DMS79 treated with DMSO at 0.1 percent for 48 hours (cell line): Measurements from ENCODE around the gene GAS2L1.

Experiments used
- DNase-seq: peaks from one replicate; lab custom pipeline; 2025; lab: John Stamatoyannopoulos, UW

The GAS2L1 gene

DNA sequence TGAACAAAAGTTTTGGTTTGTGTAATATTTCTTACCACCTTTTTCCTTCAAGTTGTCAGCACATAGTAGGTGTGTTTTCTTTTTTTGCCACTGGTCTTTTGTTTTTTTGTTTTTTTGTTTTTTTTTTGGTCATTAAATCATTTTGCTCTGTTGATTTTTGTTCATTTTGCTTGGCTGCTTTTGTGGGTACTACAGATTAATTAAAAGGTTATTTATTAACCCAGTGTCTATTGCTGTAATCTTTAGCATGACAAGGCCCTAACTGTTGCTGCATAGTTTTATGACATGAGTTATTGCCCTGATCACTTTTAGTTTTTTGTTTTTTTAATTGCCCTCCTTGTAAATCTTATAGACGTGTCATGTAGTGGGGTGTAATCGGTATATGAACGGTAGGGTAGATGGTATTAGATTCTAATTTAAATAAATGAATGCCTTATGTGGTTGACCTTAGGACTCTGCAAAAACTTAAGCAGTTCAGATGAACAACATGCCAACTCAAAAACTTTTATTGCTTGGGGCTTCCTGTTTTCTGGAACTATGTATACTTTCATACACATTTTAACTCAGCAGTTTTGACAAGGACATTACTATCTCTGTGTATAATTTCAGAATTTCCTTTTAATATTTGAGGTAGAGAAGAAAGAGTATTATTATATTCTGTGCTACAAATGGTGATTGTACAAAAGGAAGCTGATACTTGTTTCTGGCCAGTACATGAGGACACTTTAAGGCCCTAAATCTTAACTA is 30.5 kb upstream of the GAS2L1 start:
- no peak for DNase-seq

DNA sequence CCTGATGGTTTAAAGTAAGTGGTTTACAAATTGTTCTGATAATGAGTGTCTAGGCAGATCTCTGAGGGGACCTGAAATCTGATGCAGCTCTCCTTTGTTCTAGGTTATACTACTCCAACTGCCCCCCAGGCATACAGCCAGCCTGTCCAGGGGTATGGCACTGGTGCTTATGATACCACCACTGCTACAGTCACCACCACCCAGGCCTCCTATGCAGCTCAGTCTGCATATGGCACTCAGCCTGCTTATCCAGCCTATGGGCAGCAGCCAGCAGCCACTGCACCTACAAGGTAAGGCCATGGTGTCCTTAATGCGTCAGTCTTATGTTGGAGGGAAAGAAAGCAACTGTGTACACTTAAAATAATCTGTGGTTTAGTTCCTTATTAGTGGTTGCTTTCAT is 28.5 kb upstream of the GAS2L1 start:
- DNase-seq = no peak

DNA sequence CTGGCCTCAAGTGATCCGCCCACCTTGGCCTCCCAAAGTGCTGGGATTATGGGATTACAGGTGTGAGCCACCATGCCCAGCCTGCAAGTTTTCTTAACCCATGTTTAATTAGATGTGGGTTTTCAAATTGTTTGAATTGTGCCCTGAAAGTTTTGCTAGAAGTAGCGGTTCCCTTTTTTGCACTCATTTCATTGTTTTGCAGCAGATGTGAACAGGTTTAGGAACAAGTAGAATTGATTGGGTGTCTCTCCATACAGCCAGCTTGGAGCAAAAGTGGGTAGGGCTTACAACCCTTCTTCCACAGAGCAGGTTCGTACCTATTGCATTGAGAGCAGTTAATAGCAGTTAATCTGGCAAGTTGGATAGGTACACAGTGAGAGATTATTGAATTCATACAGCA is 22.3 kb upstream of the GAS2L1 start:
- no peak for DNase-seq

DNA sequence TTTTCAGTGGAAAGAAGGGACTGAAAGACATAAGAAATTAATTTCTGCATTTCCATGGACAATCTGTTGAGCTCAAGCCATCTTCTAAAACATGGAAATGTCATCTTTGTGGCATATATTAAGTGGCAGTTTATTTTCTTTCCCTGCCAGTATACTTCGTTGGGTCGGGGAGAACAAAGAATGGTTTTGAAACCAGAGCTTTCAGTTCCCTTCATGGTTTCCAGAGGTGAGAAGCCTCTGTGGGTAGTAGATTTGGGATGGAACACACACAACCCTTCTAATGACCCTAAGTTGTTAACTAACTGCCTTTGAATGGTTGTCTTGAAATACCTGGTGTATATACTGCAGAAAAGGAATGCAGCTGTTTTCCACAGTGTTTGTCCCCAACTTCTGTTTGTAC is 17.6 kb upstream of the GAS2L1 start:
- no peak for DNase-seq

DNA sequence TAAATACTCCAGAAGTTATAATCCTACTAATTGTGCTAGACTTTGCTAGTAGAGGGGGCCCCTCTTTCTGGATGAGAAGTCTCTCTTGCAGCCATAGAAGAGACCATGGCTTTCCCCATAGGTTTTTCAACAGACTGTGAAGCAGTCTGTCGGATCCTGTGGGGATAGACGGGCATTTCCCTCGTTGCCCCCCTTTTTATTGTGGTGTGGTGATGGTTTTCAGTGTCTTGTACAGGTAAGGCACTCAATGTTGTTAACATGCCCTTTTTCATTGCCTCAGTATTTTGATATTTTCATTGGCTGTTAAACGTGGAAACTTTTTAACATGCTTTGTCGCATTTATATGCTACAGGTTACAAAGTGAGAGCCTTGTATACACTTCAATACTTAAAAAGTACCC is 16.4 kb upstream of the GAS2L1 start:
- DNase-seq = no peak

DNA sequence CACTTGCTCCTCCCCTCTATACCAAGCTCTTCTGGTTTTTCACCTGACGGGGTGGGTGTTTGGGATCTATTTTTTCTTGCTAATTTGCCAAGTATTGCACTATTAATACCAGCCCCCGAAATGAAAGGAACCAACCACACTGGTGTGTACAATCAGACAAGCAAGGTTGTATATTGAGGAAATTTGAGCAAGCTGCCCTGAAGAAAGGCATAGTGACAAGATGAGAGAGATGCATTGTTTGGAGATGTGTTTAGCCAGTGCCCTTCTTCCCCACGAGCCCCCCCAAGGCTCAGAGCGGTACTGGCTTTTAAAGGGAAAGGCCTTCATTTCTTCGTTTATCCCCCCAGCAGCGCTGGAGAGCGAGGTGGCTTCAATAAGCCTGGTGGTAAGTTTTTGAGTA is 15.2 kb upstream of the GAS2L1 start:
- DNase-seq = no peak

DNA sequence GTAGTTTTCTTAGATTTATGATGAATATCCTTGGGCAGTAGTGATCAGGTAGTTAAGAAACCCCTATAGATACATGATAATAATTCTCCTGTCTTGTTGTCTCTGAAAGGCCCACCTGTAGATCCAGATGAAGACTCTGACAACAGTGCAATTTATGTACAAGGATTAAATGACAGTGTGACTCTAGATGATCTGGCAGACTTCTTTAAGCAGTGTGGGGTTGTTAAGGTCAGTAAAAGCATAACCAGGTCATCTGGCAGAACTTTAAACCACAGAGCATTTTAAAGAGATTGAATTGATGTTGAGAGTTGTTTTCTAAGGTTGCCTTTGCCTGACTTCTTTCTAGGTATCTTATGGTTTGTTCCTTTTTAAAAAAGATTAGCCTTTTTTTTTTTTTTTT is 14.1 kb upstream of the GAS2L1 start:
- DNase-seq = no peak

DNA sequence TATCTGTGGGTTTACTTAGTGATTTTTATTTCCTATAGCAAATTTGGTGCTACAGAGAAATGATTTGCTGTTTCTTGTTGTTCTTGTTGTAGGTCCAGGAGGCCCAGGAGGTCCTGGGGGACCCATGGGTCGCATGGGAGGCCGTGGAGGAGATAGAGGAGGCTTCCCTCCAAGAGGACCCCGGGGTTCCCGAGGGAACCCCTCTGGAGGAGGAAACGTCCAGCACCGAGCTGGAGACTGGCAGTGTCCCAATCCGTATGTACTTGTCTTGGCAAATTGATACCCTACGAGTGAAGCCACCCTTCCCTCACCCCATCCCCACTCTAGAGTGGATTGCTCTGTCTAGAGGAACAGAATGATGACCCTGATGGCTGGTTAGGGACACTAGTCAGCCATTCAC is 7.8 kb upstream of the GAS2L1 start:
- no peak for DNase-seq

DNA sequence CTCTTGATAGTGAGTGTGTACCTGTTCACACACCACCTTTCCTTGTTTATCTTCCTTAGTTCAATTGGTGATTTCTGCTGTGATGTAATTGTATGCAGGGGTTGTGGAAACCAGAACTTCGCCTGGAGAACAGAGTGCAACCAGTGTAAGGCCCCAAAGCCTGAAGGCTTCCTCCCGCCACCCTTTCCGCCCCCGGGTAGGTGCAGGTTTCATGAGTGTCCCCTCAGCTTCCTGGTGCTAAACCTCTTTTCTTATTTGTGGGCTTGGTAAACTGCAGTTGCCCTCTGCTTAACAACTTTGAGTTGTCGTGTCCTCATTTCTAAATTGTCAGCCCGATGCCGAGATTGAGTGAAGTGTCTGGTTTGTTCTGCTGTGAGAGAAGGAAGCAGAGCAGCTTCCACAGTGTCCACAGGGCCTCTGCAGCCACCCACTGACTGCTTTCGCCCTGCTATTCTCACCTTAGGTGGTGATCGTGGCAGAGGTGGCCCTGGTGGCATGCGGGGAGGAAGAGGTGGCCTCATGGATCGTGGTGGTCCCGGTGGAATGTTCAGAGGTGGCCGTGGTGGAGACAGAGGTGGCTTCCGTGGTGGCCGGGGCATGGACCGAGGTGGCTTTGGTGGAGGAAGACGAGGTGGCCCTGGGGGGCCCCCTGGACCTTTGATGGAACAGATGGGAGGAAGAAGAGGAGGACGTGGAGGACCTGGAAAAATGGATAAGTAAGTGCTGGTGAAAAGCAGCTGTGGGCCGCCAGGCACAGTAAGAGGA is 7.1 kb upstream of the GAS2L1 start:
- DNase-seq = no peak

DNA sequence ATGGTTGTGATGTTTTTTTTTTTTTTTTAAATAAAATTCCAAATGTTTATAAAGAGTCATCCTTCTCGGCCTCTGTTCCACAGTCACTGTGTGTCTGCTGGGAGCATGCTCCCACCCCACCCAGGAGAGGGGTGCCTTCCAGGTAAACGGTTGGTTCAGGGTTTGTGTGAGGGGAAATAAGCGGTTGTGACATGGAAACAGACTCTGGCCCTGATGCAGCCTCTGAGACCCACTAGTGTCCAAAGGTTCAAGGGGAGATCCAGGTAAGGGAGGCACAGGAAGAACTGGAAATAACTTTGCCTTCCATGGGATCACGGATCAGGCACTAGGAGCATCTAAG is 6.0 kb upstream of the GAS2L1 start:
- no peak for DNase-seq

DNA sequence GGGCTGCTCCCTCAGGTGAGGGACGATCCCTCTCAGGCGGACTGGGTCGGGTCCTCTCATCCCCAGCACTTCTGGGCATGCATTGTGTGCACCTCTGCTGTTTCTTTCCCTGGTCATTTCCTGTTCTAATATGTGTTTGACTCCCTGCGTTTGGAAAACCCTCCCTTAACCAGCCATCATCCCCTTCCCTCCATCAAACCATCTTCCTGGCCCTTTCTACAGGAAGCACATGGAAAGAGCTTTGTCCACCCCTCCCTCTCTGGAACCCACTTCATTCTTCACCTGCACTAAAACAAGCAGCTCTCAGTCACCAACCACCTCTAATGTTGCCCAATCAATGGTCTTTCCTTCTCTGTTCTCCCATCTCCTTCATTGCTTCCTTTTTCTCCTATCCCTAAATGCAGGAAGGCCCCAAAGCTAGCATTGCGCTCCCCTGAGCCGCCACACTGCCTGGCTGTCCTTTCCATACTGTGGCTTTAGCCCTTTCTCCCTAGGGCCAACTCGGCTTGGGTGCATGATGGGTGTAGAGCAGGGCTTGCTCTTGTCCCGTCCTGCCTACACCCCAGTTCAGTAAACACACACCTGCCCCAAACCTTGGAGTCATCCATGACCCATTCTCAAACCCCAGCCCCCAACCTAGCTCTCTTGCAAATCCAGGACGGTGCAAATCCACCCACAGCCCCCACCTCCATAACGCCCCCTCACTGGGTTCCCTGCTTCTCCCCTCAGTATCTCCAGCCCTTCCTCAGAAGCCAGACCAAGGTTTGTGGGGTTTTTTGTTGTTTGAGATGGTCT is 5.4 kb upstream of the GAS2L1 start:
- DNase-seq = no peak

DNA sequence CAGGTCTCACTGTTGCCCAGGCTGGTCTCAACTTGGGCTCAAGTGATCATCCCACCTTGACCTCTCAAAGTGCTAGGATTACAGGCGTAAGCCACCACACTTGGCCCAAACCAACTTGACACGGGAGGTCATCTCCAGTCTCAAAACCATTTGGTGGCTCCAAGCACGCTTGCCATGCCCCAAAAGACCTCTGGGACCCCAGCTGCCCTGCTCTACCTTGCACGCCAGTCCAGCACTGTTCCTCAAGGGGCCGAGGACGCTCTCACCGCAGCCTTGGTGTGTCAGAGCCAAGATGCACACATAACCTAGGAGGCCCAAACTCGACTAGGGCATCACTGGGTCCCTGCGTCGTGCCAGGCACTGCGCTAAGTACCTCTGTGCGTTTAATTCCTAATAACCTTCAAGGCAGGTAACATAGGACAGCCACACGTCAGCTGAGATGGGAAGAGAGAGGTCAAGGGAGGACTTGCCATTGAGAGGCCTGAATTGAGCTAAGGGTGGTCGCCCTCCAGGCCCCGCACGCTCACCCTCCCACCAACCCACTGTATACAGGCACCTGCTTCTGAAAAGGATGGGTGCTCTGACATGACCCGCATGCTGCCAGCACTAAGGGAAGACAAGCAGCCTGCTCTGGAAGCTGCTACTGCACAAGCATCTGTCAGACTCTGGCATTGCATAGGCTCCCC is 4.6 kb upstream of the GAS2L1 start:
- no peak for DNase-seq

DNA sequence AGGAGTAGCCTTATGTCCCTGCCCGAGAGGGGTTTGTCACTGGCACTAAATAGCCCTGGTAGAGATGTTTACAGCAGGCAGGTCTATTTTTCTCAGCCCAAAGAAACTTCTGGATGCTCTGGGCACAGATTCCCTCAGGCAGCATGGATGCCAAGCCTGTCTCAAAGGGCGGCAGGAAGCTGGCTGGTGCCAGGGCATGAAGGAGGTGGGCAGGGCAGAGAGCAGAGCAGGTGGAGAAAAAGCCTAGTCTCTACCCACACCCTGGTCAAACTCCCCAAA is 4.1 kb upstream of the GAS2L1 start:
- no peak for DNase-seq

DNA sequence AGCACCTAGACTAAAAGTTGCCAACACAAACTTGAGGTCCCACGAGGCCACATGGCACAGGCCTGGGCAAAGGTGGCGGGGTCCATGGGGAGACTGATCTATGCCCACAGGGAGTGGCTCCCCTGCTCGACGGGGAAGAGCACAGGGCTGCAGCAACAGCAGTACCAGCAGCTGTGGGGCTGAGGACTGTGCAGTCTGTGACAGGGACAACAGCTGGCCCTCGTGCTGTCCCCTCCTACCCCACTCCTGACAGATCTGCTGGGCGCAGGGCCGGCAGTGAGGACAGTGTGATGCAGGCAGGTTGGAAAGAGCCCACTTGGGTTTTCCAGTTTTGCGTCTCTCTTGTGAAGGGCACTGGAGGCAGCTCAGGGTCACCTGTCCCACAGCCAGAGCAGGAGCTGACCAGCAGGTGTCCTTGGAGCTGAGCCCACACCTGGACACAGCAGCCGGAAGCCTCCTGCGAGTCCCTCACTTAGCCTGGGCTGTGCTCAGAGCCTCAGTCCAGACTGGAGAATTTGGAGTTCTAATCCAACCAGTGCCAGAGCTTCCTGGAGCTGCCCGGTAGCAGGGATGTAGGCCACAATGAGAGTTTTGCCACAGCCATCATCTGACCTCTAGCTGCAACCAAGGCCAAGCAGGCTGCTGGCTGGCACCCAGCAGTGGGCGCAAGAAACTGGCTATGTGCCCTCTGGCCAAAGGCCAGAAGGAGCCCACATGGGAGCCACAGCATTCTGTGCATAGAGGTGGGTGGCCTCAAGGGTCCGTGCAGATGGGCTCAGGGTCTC is 3.6 kb upstream of the GAS2L1 start:
- DNase-seq = no peak

DNA sequence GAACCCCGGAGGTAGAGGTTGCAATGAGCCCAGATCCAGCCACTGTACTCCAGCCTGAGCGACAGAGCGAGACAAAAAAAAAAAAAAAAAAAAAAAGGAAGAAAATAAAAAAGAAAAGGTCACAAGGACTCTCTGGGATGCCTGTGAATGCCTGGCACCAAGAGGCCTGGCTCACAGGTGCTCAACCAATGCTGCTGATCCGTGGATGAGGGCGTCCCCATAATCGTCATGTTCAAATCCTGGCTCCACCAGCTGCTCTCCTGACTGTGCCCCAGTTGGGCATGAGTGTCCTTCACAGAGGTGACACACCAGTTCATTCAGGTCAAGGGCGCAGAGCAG is 645 bp upstream of the GAS2L1 start:
- DNase-seq = no peak

DNA sequence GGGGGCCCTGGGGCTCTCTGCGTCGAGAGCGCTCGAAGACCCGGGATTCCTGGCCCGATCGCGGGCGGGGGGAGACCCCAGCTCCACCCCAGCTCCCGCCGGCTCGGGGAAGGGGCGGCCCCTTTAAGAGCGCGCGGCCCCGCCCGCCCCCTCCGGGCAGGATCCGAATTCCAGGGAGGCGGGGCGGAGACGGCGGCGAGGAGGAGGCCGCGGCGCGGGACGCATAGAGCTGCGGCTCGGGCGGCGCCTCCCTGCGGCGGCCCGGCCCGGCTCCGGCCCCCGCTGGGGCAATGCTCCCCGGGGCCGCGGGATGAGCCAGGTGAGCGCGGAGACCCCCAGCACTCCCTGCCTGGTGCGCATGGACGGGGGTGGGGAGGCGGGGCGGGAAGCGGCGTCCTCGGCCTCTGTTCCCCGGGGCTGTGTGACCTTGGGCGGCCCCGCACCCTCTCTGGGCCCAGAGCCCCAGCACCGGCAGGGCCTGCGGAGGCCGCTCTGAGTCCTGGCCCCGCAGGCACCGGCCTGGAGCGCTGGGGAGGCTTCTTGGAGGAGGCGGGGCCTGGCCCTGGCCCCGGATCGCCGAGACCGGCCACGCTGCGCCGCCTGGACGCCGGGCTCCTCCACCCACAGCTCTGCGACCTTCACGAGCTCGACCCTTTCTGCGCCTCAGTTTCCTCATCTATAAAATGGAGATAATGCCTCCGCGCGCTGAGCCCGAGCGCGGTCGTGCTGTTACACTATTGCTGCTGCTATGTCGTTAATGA is 565 bp downstream of the GAS2L1 start:
- peak; percentile 6 for DNase-seq

DNA sequence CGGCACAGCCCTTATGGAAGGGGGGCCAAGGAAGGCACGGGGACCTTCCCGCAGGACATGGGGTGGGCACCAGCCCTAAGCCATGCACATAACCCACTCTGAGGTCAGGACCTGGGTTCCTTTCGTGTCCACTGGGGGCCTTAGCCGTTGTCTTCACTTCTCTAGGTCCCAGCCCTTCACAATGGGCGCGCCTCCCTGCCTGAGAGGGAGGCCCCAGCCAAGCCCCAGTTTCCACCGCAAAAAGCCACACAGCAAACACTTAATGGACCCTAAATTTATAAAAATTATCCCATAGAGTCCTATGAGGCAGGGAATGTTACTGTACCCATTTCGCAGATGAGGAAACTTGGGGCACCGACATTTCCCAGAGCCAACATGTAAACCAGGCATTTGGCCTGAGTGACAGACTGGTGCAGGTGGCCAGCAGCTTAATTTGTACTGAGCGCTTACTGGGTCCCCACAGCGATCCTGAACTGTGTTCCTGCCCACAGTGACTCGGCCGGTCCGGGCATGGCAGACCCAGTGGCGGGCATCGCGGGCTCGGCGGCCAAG is 1.2 kb downstream of the GAS2L1 start:
- no peak for DNase-seq

DNA sequence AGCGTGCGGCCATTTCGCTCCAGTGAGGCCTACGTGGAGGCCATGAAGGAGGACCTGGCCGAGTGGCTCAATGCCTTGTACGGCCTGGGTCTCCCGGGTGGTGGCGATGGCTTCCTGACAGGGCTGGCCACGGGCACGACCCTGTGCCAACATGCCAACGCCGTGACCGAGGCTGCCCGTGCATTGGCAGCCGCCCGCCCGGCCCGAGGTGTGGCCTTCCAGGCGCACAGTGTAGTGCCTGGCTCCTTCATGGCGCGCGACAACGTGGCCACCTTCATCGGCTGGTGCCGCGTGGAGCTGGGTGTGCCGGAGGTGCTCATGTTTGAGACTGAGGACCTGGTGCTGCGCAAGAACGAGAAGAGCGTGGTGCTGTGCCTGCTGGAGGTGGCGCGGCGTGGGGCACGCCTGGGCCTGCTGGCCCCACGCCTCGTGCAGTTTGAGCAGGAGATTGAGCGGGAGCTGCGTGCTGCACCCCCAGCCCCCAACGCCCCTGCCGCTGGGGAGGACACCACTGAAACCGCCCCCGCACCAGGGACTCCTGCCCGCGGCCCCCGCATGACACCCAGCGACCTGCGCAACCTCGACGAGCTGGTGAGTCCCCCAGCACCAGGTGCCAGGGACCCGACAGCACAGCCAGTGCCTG is 1.8 kb downstream of the GAS2L1 start:
- no peak for DNase-seq

DNA sequence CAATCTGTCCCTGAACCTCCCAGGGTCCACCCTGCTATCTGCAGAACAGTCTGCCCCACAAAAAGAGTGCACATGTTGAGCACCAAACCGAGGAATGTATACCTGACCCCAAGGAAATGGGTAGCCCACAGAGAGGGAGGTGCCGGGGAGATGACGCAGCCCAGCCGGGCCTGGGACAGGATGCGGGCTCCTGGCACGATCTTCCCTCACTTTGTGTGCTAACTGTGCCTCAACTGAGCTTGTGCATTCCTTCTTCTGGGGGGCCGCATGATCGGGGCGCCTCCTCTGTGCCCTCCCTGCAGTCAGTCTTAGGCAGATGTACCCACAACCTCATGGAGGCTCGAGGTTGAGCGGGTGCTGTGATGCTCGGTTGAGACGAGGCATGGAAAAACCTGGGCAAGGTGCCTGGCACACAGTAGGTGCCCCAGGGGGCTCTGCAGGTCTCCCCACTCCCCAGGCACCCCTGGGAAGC is 2.4 kb downstream of the GAS2L1 start:
- no peak for DNase-seq

DNA sequence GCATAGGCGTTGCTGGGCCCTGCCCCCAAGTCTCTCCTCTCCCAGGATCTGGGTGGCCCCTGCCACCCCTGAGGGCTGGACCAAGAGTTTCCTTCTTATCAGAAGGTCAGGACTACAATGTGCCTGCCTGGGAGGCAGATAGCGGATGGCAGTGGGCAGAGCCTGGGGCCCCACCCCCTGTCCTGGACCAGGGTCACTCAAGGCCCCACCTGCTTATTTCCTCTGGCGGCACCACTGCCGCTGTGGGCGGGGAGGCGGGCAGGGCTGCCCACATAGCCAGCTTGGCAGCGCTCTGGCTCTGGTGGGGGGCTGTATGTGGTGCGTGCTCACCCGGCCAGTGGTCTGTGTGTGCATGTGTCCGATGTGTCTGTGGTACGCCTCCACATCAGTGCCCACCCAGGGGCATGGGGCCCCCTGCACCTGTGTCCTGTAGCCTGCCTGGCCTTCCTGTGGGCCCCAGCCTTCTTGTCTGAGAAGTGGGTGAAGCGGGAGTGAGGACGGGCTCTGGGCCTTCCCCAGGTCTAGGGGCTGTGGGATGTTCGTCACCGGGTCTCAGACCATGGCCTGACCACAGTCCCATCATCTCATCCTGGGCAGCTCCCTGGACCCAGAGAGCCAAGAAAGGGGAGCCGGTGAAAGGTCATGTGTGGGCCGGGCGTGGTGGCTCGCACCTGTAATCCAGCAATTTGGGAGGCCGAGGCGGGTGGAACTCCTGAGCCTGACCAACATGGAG is 3.0 kb downstream of the GAS2L1 start:
- no peak for DNase-seq
